Measurements from ENCODE around the gene PLEK2.

DNA sequence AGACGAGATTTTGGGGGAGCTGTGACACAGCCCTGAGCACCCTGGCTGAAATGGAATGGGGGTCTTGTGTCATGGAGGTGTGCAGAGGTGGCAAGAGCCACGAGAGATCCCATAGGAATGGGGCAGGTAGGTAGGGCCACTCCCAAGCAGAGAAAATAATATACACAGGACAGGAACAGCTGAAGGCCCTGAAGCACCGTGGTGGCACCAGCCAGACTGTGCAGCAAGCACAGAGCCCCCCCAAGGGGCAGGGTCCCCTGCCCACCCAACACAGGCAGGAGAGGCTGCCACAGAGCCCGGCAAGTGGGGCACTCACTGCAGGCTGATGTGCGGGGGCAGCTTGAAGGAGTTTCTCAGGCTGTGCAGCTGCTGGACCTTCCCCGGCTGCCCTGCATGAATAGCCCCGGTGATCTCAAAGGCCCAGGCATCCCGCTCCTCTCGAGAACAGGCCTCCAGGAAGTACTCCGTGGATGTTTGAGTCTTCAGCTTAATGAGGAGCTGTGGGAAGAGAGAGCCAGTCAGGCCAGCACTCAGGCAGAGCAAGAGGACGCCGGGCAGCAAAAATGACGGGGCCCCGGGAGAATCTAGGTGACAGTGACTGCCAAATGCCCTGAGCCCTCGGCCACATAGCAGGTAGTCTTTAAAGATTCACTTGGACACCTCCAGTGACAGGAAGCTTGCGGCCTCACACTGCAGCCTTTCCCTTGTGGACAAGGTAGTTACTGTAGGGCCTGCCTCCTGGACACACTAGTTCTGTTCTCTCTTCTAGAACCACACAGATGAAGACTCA, 16.7 kb downstream of the PLEK2 start:
- TF ChIP-seq CTCF (IDR thresholded peaks at IDR 0.05 in 8 of 11, conservative IDR thresholded peaks at IDR 0.05 in 3 of 11) (no peak), POLR2A (IDR thresholded peaks at IDR 0.05) (no peak)

All from spleen (tissue), 7 donors.